ENCODE data around the gene PCGF1.

The PCGF1 gene

GRCh38 chr2:74505448-74506246 lies 1.8 kb downstream of the PCGF1 start:
- H3F3A ChIP-seq (ENCODE audit: insufficient read depth, low read length), result no peaks in the 10 kb centered on the region
- TF ChIP-seq EZH2 (IDR thresholded peaks at IDR 0.05; ENCODE audit: borderline replicate concordance, low read length) (no peak), CTCF (IDR thresholded peaks at IDR 0.05; ENCODE audit: low read length) (no peak)
- no peaks in the 10 kb centered on the region for H4K20me1 ChIP-seq (ENCODE audit: insufficient read depth, low read length)
- H3K4me1 ChIP-seq (ENCODE audit: insufficient read depth, low read length, severe bottlenecking), result peaks cover 38% of the 10 kb centered on the region
- H3K79me2 ChIP-seq (ENCODE audit: insufficient read depth, low read length), result no peaks in the 10 kb centered on the region
- no peak overlapping the region for H3K27ac ChIP-seq (ENCODE audit: low read depth, low read length, poor library complexity, severe bottlenecking)
- peaks cover 17% of the 10 kb centered on the region for H3K36me3 ChIP-seq (ENCODE audit: insufficient read depth, low read length)
- no peak overlapping the region for H3K9ac ChIP-seq (ENCODE audit: low read length)
- H3K4me3 ChIP-seq (ENCODE audit: low read depth, low read length, poor library complexity, severe bottlenecking), result no peak overlapping the region
- no peaks in the 10 kb centered on the region for H3K9me2 ChIP-seq (ENCODE audit: low read depth, low read length)
- no peaks in the 10 kb centered on the region for H3K9me3 ChIP-seq (ENCODE audit: low read length)
- H2AFZ ChIP-seq (ENCODE audit: low read length), result no peak overlapping the region
- peaks cover 17% of the 10 kb centered on the region; the same call in 1 of the 2 replicates for H3K27me3 ChIP-seq (ENCODE audit: insufficient read depth, low read length)
- H3K4me2 ChIP-seq (ENCODE audit: low read length), result no peak overlapping the region

GRCh38 chr2:74504591-74504990 lies 2.9 kb downstream of the PCGF1 start:
- no peak overlapping the region for H3K9ac ChIP-seq (ENCODE audit: low read length)
- no peaks in the 10 kb centered on the region for H3K79me2 ChIP-seq (ENCODE audit: insufficient read depth, low read length)
- no peaks in the 10 kb centered on the region for H3F3A ChIP-seq (ENCODE audit: insufficient read depth, low read length)
- no peak overlapping the region for H3K4me3 ChIP-seq (ENCODE audit: low read depth, low read length, poor library complexity, severe bottlenecking)
- H3K27ac ChIP-seq (ENCODE audit: low read depth, low read length, poor library complexity, severe bottlenecking), result no peak overlapping the region
- H3K4me1 ChIP-seq (ENCODE audit: insufficient read depth, low read length, severe bottlenecking), result peaks cover 38% of the 10 kb centered on the region
- no peak overlapping the region for H2AFZ ChIP-seq (ENCODE audit: low read length)
- no peaks in the 10 kb centered on the region for H3K9me2 ChIP-seq (ENCODE audit: low read depth, low read length)
- no peaks in the 10 kb centered on the region for H4K20me1 ChIP-seq (ENCODE audit: insufficient read depth, low read length)
- peaks cover 17% of the 10 kb centered on the region; the same call in 1 of the 2 replicates for H3K27me3 ChIP-seq (ENCODE audit: insufficient read depth, low read length)
- no peaks in the 10 kb centered on the region for H3K9me3 ChIP-seq (ENCODE audit: low read length)
- TF ChIP-seq EZH2 (IDR thresholded peaks at IDR 0.05; ENCODE audit: borderline replicate concordance, low read length) (no peak), CTCF (IDR thresholded peaks at IDR 0.05; ENCODE audit: low read length) (no peak)
- no peak overlapping the region for H3K4me2 ChIP-seq (ENCODE audit: low read length)
- H3K36me3 ChIP-seq (ENCODE audit: insufficient read depth, low read length), result peaks cover 17% of the 10 kb centered on the region

- Histone ChIP-seq H3K79me2 (ENCODE audit: insufficient read depth, low read length) (no peaks in the 10 kb centered on the region), H3K36me3 (ENCODE audit: insufficient read depth, low read length) (peaks cover 17% of the 10 kb centered on the region), H3K9ac (ENCODE audit: low read length) (peak overlapping the region; percentile 61; the same call in 1 of the 2 replicates), H3F3A (ENCODE audit: insufficient read depth, low read length) (no peaks in the 10 kb centered on the region), H3K9me2 (ENCODE audit: low read depth, low read length) (no peaks in the 10 kb centered on the region), H3K27ac (ENCODE audit: low read depth, low read length, poor library complexity, severe bottlenecking) (no peak overlapping the region), H3K4me3 (ENCODE audit: low read depth, low read length, poor library complexity, severe bottlenecking) (peak overlapping the region; percentile 53), H2AFZ (ENCODE audit: low read length) (no peak overlapping the region), H3K9me3 (ENCODE audit: low read length) (no peaks in the 10 kb centered on the region), H3K4me1 (ENCODE audit: insufficient read depth, low read length, severe bottlenecking) (peaks cover 38% of the 10 kb centered on the region), H3K4me2 (ENCODE audit: low read length) (peak overlapping the region; percentile 61), H4K20me1 (ENCODE audit: insufficient read depth, low read length) (no peaks in the 10 kb centered on the region), H3K27me3 (ENCODE audit: insufficient read depth, low read length) (peaks cover 24% of the 10 kb centered on the region; the same call in 1 of the 2 replicates)
- TF ChIP-seq CTCF (IDR thresholded peaks at IDR 0.05; ENCODE audit: low read length) (no peak), EZH2 (IDR thresholded peaks at IDR 0.05; ENCODE audit: borderline replicate concordance, low read length) (no peak)
These were observed 3.7 kb downstream of the PCGF1 start for GRCh38 chr2:74503506-74504475.
